ENCODE data around the gene SMO. TPM values are rescaled to one million over a fixed set of nuclear protein-coding genes. Genes with fewer than 3 reads are reported as not detected.

SMO gene
- total RNA-seq, 4 donors from 2014 or later: 10.0 to 20.1 (median 13.4) TPM

- H3K4me3 ChIP-seq: no peak overlapping the region
- no peak for ATAC-seq
- H3K36me3 ChIP-seq: no peaks in the 10 kb centered on the region
- no peak for TF ChIP-seq POLR2A (IDR thresholded peaks at IDR 0.05)
- no peak for TF ChIP-seq POLR2AphosphoS5 (IDR thresholded peaks at IDR 0.05)
- no peak for TF ChIP-seq EP300 (IDR thresholded peaks at IDR 0.05)
- no peak for TF ChIP-seq CTCF (IDR thresholded peaks at IDR 0.05)
- peaks cover 0 to 10% (median 2%) of the 10 kb centered on the region in 3 donors for H3K4me1 ChIP-seq
- 92 to 94% methylated on average over 5 of the region's 5 CpGs for WGBS, 2 donors (ENCODE audit: low coverage in 1 of 2)
- H3K27ac ChIP-seq: no peak overlapping the region
- no peaks in the 10 kb centered on the region for H3K9me3 ChIP-seq
- no peaks in the 10 kb centered on the region for H3K27me3 ChIP-seq
Observed at GRCh38 chr7:129231666-129232065, 43.2 kb downstream of the SMO start.

DNA sequence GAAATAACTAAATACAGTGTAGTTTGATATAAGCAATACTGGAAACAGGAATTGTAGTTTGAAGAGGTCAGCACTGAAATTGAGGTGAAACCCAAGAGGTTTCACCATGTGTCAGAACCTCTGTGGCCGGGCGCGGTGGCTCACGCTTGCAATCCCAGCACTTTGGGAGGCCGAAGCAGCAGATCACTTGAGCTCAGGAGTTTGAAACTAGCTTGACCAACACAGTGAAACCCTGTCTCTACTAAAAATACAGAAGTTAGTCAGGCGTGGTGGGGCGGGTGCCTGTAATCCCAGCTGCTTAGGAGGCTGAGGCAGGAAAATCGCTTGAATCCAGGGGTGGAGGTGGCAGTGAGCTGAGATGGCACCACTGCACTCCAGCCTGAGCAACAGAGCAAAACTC, 50.1 kb downstream of the SMO start:
- no peak for ATAC-seq
- Histone ChIP-seq H3K9me3 (no peaks in the 10 kb centered on the region), H3K36me3 (no peaks in the 10 kb centered on the region), H3K27ac (no peak overlapping the region), H3K4me1 (no peaks in the 10 kb centered on the region), H3K4me3 (no peak overlapping the region), H3K27me3 (no peaks in the 10 kb centered on the region)
- TF ChIP-seq POLR2A (IDR thresholded peaks at IDR 0.05) (no peak), POLR2AphosphoS5 (IDR thresholded peaks at IDR 0.05) (no peak), EP300 (IDR thresholded peaks at IDR 0.05) (no peak), CTCF (IDR thresholded peaks at IDR 0.05) (no peak)
- WGBS, 2 donors (ENCODE audit: low coverage in 1 of 2): 91 to 93% methylated on average over 5 to 7 of the region's 8 CpGs

- no peak overlapping the region for H3K4me3 ChIP-seq
- no peaks in the 10 kb centered on the region for H3K4me1 ChIP-seq
- 83 to 89% methylated on average over 5 to 10 of the region's 10 CpGs for WGBS, 2 donors (ENCODE audit: low coverage in 1 of 2)
- TF ChIP-seq POLR2A (IDR thresholded peaks at IDR 0.05): no peak
- TF ChIP-seq POLR2AphosphoS5 (IDR thresholded peaks at IDR 0.05): no peak
- no peak for TF ChIP-seq EP300 (IDR thresholded peaks at IDR 0.05)
- no peak for TF ChIP-seq CTCF (IDR thresholded peaks at IDR 0.05)
- H3K36me3 ChIP-seq: no peaks in the 10 kb centered on the region
- H3K27me3 ChIP-seq: no peaks in the 10 kb centered on the region
- H3K9me3 ChIP-seq: no peaks in the 10 kb centered on the region
- no peak overlapping the region for H3K27ac ChIP-seq
- ATAC-seq: no peak
Observed at GRCh38 chr7:129240119-129240820, 51.8 kb downstream of the SMO start.

DNA sequence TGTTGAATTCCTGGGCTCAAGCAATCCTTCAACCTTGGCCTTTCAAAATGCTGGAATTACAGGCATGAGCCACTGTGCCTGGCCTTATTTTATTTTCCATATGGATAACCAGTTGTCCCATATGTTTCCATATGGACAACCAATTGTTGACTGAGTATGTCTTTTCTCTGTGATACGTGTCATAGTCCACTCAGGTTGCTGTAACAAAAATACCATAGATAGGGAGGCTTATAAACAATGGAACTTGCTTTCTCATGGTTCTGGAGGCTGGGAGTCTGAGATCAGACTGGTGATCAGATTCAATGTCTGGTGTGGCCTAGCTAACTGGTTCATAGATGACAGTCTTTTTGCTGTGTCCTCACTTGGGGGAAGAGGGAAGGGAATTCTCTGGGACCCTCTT, 55.8 kb downstream of the SMO start:
- Histone ChIP-seq H3K9me3 (no peaks in the 10 kb centered on the region), H3K36me3 (no peaks in the 10 kb centered on the region), H3K27ac (no peak overlapping the region), H3K27me3 (no peaks in the 10 kb centered on the region), H3K4me1 (no peaks in the 10 kb centered on the region), H3K4me3 (no peak overlapping the region)
- TF ChIP-seq POLR2AphosphoS5 (IDR thresholded peaks at IDR 0.05): no peak
- TF ChIP-seq EP300 (IDR thresholded peaks at IDR 0.05): no peak
- TF ChIP-seq POLR2A (IDR thresholded peaks at IDR 0.05): no peak
- TF ChIP-seq CTCF (IDR thresholded peaks at IDR 0.05): no peak
- ATAC-seq: no peak
- 100% methylated on average over 1 of the region's 1 CpG; no CpG with 5 or more reads in 1 of the 2 donors for WGBS, 2 donors (ENCODE audit: low coverage in 1 of 2)

DNA sequence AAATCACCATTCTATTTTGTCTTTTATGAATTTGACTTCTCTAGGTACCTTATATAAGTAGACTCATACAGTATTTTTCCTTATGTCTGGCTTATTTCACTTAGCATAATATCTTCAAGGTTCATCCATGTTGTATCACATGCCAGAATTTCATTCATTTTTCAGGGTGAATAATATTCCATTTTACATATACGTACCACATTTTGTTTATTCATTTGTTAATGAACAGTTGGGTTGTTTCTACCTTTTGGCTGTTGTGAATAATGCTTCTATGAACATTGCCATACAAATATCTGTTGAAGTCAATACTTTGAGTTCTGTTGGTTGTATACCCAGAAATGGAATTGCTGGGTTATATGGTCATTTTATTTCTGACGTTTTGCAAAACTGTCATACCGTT, 57.1 kb downstream of the SMO start:
- no peak for ATAC-seq
- no peak overlapping the region for H3K4me3 ChIP-seq
- WGBS, 2 donors (ENCODE audit: low coverage in 1 of 2): 67 to 98% methylated on average over 3 of the region's 3 CpGs
- H3K27ac ChIP-seq: no peak overlapping the region
- no peaks in the 10 kb centered on the region for H3K36me3 ChIP-seq
- H3K4me1 ChIP-seq: no peaks in the 10 kb centered on the region
- no peaks in the 10 kb centered on the region for H3K9me3 ChIP-seq
- no peaks in the 10 kb centered on the region for H3K27me3 ChIP-seq
- TF ChIP-seq EP300 (IDR thresholded peaks at IDR 0.05) (no peak), POLR2A (IDR thresholded peaks at IDR 0.05) (no peak), CTCF (IDR thresholded peaks at IDR 0.05) (no peak), POLR2AphosphoS5 (IDR thresholded peaks at IDR 0.05) (no peak)
